NCI-H446 treated with DMSO at 0.1 percent for 48 hours (cell line): ENCODE data around the gene WNT4.

Source experiments
- DNase-seq: peaks from one replicate; lab custom pipeline; 2025; lab: John Stamatoyannopoulos, UW

WNT4 gene

DNA sequence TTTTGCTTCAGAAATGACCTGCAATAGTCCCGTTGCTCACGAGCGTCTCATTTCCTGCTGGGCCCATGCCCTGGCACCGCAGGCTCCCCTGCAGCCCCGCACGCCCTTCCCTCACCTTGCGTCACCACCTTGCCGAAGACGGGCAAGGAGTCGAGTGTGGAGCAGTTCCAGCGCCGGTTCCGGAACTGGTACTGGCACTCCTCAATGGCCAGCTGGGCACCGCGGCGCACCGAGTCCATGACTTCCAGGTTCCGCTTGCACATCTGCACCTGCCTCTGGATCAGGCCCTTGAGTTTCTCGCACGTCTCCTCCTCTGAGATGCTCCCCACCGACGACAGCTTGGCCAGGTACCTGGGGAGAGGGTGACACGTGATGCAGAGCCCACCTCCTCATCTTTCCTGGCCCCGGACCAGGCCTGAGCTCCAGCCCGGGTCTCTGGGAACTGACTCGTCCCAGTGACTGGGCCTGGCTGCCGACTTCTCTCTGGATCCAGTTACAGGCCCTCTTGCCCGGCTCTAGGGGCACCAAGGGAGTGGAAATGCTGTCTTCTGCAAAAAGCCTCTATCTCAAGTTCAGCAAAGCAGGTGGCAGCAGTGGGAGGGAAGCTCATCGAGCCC, 13.3 kb downstream of the WNT4 start:
- no peak for DNase-seq

DNA sequence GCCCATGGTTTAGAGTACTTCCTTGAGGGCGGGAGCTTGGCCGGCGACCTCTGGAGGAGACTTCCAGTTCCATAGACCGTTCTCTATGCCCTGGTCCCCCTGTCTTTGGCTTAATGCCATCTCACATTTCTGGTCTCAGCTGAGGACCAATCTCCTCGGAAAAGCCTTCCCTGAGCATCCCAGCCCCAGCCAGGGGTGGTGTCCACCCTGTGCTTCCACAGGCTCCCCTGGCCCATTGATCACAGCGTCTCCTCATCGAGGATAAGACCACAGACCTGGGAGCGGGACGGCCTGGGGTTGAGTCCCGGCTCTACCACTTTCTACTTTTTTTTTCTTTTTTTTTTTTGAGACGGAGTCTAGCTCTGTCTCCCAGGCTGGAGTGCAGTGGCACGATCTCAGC, 14.5 kb downstream of the WNT4 start:
- DNase-seq = no peak

DNA sequence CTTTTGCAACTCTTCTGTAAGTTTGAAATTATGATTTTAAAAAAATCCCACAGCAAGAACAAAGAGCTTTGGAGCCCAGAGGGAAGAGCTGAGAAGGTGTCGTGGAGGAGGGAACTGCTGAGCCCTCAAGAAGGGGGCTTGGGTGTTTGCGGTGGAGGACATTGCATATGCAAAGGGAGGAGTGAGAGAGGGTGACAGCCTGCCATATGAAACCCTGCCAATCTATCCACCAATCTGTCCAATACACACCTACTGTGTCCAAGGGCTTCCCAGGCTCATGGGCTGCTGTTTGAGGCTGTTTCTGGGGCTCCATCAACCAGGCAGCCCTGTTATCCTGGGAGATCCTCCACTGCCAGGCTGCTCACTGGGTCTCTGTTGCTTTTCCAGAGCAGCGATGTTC, 15.2 kb downstream of the WNT4 start:
- no peak for DNase-seq

DNA sequence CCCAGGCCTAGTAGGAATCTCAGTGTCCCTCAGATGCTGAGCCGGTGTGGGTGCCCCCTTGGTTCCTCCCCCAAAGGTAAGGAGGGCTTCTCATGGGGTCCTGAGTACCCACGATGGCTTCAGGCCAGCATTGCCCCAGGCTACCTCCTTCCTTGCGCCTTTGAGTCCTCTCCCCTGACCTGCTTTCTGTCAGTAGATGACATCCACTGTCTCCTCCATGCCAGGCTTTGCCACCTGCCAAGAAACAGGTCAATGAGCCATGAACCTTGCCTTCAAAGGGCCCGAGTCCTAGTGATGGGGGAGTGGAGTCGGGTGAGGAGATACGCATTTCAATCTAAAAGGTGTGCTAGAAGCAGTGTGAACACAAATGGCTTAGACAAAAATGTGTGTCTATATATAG, 15.6 kb downstream of the WNT4 start:
- no peak for DNase-seq

DNA sequence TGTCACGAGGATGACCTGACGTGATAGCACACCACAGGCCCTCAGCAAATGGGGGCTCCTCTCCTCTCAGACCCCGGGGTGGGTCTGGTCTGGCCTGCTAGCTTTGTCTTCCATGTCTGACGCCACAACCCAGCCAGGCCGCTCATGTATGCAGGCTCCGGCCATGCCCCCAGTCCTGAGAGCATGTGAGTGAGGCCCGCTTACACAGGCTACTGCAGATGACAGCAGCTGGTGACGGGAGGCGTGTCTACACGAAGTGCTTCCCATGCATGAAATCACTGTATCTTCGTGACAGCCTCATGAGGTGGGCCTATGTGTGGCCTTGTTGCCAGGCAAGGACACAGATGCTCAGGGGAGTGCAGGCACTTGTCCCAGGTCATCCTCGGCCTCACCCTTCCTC, 16.4 kb downstream of the WNT4 start:
- no peak for DNase-seq

DNA sequence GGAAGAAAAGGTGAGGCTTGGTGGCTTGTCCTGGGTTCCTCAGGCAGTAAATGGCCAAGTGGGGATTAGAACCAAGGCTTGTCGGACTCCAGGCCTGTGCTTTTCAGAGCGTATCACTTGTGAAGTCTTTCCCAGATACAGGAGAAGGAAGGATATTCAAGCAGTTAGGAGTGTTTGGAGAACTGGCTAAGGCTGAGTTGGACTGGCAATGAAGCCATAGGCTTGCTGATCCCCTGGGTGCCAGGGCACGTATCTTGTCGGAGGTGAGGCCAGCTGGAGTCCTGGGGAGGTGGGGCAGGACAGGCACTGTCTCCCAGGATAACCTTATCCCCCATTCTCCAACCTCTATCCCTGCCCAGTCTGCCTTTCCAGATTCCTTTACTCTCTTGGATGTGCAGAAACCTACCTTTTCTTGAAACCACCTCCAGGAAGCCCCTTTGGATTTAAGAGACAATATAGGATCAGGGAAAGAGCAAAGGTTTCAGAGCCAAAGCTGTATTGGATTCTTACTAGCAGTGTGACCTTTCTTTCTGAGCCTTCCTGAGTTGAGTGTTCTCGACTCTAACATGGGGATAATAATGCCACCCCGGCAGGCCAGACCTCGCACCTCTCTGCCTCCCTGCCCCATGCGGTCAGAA, 18.2 kb downstream of the WNT4 start:
- DNase-seq = no peak

DNA sequence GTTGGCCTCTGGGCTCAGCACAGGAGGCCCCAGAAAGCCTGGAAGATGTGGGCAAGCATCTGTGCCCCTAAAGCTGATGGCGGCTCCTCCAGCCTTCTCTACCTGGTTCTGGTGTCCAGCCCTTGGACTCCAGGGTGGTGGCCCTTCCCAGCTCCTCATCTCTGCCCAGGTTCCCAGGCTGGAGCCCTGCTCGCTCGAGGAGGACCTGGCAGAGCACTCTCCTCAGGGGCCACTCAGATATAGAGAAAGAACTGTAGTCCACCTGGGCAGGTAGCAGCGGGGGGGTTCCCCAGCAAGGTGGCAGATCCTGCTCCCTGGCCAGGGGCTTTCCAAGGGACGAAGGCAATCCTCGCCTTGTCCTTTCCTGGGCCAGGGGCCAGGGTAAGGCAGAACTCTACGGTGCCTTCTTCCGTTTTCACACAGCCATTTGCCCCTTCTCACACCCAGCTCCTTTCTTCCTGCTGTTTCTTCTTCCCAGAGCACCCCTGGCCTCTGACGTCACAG, 18.9 kb downstream of the WNT4 start:
- no peak for DNase-seq

DNA sequence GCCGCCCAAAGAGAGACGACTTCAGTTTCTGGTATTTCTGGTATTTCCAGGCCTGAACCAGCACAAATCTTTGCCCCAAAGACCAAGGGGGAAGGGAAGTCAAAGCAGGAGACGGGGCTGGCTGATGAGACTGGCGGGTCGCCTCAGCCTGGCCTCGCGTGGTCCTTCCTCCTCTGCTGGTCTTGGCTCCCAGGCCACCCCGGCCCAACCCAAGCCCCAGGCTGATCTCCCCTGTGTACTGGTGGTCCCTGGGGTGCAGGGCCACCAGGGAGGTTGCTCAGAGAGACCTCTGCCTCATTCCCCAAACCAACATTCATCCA, 19.9 kb downstream of the WNT4 start:
- no peak for DNase-seq

DNA sequence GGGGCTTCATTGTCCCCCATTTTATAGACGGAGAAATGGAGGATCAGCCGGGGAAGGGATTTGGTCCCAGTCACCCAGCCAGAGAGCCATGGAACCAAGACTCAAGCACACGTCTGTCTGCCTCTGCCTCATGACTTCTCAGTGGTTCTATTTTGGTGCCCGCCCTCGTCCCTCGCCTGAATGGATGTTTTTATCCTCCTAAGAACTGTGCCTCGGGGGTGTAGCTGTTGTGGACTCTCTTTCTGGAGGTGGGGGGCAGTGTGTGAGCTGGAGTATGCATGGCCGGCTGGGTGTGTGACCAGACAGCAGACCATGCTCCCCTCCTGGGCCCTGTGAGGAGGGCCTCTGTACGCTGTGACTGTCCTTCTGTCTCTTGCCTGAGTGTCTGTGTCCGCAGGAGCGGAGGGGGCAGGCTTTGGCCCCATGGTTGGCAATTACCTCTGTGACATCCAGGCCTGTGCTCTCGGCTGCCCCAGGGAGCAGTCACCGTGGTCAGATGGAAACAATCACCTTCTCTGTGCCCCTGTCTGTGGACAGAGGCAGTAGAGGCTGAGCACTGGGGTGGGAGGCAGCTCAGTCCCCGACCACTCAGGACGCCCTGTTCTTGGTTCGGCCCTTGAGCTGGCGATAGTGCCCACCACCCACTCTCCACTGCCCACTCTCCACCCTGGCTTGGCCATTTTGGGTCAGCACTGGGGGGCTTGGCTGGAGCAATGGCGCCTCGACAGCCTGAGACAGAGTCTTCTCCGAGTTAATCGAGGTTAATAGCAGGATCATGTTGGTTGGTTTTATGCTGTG, 20.4 kb downstream of the WNT4 start:
- no peak for DNase-seq

DNA sequence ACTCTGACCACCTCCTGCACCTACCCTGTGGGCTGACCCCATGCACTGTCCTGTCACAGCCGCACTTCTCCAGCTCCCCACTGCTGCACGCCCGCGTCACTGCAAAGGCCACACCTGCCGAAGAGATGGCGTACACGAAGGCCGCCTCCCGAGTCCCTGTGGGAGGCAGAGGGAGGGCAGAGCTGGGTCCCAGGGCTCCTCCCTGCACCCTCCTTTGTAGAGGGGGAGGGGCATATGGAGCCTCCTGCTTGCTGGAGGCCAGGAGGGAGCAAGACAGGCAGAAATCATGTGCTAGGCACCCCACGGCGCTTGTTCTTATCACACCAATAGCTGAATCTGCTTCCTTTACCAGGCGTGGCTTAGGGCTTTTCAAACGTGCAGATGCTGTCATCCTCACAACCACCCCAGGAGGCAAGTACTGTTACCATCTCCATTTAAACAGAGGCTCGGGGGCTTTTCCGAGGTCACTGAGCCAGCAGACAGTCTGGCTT, 21.4 kb downstream of the WNT4 start:
- no peak for DNase-seq

DNA sequence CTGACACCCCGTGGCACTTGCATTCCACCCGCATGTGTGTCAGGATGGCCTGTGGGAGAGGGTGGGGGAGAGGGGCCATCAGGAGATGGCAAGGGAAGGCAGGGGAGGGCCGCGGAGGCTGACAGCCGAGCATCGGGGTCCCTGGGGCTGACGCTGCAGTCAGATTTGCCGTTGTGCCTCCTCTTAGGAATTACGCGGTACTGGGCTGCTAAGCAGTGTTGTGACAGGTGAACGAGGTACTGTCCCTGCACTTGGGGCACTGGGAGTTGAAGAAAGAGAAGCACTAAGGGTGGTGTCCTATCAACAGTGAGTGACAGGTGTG, 22.5 kb downstream of the WNT4 start:
- DNase-seq = no peak

DNA sequence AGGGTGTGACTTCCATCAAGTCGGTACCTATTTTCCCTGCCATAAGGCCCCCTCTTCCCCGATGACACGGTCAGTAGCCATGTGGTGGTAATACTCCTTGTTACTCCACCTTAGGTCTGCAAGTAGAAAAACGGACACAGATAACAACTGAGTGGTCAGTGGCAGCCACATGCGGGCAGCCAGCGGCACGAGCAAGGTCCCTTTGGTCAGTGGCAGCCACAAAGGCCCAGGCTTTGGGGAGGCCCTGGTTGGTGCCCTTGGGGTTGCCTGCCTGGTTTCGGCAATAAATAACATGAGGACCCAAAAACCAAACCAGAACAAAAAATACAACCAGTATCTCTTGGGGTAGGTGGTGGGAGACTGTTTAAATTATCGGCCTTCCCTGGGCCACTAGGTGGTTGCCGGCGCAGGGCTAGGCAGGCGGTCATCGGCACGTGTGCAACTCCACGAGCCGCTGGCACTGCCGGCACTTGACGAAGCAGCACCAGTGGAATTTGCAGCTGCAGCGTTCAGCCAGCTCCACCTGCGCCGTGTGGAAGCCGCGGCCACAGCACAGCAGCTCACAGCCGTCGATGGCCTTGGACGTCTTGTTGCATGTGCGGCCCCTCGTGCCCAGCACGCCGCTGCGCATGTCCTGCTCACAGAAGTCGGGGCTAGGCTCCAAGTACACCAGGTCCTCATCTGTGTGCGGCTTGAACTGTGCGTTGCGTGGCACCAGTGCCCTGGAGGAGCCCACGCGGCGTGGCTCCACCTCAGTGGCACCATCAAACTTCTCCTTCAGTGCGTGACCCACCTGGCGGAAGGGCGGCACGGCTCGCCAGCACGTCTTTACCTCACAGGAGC, 23.1 kb downstream of the WNT4 start:
- no peak for DNase-seq

DNA sequence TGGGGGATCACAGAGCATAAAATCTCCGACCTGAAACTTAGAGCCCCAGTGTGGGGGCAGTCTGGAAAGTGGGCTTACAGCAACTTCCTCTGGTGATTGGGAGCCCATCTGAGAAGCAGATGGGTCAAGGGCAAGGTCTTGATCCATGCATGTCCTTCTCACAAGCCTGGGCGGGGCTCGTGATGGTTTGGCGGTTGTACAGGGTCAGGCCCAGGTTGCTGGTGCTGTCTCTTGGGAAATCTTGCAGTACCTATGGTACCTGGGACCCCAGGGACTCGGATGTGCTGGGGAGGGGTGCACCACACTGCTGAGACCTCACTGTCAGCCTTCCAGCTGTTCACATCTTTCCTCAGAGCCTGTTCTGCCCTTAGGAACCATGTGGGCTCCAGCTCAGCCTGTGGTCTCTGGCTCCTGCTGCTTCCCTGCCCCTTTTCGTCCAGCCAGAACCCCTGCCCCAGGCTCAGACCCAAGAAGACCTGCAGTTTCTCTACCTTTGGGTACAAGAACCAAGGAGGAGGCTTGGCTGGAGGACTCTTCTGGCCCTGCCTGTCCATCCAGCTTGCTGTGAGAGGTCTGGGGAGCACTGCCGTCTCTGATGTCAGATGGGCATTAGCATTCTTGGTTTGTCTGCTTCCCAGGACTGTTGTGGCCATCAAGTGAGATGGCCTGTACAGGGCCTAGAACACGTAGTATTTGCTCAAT, 24.5 kb downstream of the WNT4 start:
- no peak for DNase-seq

DNA sequence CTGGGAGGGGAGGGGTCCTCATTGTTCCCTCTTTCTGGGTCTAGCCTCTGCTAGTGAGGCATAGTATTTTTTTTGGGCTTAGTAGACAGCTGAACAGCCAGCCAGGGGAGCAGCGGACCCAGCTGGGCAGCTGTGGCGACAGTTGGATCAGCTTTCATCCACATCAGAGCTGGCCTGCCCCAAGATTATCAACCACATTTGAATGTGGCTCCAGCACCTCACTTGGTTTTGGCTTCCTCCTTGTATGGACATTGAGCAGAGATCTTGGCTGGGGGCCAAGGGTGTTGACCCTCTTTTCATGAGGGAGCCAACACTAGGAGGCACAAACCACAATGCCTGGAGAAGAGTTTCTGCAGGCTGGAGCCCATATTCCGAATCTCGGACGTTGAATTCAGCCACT, 25.0 kb downstream of the WNT4 start:
- no peak for DNase-seq

DNA sequence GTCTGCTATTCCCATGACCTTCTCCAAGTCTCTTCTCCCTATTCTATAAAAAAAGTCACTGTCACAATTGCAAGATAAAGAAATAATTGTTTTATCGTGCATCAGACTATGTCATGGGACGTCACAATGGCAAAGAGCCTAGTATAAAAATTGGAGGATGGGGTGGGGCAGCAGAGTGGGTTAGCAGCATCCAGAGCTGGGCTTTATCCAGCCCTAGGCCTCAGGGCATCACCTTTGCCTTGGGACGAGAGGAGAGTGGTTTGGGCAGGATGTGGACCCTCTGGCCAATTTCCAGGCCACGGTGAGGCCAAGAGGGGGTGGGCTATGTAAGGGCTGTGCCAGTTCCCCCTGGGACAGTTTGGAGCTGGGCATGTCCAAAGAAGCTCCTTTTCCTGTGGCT, 25.7 kb downstream of the WNT4 start:
- DNase-seq = no peak

DNA sequence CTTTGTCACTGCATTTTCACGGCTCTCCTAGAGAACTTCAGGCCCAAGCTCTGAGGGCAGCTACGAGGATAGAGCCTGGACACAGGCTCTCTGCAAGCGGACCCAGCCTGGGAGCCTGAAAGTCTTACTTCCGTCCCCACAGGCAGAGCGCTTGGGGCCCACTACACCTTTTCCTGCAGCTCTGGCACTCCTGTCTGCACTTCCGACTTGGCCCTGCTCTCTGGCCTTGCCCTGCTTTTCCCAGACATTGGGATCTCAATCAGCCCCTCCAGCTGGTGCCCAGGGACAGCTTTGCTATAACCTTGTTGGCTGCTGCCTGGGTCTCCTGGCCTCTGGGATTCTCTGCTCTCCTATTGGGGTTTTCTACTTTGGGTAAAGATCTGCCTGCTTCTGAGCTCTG, 27.6 kb downstream of the WNT4 start:
- no peak for DNase-seq

DNA sequence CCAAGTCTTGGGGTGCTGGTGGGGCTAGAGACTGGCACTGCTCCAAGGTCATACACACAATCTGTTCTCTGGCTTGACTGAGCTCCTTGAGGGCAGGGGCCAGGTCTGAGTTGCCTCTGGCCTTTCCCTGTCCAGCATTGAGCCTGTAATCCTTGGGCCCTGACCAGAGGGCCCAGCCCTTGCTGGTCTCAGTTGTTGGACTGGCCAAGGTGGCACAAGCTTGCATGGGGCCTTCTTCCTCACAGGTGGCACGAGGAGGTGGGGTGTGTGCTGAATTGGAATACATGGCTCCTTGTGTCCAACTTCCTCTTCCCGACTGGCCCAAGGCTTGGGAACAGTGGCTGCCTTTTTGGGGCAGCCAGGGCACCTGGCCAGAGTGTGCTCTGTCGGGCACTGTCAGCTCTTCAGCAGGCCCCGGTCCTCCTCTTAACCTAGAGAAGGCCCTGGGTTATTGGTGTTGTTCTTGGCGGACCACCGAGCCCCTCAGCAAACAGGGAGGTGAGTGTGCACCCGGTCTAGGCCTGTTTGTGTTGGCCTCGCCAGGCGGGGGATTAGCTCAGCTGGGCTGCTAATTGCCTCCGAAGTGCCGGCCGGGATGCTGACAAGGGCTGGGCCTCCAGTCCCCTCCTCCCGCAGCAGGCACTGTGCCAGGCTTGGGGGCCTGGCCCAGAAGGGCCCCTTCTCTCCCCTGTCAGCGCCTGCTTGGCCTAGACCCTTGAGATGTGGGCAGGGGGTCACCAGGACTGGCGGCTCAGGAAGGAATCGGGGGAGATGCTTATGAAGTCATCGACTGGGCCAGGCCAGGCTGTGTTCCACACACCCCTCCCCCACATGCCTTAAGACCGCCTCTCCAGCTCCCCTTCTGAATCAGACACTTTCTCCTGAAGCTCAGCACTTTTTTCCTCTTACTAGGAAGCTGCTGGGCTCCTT, 28.5 kb downstream of the WNT4 start:
- DNase-seq = no peak

DNA sequence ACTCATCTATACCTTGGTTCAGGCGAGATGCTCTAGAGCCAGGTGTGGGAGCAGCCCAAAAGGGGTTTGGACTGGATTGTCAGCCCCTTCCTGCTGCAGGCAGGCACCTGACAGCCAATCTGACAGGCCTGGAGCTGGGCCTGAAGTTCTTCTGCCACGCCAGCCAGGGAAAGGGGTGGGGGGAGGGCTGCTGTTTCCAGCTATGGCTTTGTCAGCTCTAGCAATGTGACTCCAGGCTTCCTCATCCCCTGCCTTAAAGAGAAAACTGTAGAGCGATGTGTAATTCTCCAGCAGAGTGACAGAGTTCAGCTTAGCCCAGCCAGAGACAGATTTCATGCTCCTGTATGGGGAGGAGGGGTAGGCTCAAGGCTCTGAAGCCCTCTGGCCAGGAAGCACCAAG, 30.3 kb downstream of the WNT4 start:
- DNase-seq = no peak

DNA sequence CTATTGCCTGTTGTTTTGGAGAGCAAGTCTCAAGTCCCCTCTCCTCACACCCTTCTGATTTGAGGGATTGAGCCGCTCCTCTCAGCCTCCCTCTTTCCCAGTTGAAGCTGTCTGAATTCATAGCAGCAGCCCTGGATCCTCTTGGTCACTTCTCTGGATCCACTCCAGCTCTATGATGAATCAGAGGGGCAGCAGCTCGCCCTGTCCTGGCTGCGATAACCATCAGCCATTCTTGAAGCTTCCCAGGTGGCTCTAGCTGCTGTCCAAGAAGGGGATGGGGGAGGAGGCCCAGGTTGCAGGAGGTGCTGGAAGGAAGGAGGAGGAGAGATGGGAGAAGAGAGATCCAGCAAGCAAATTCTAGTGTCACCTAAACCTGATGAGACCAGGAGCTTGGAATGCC, 31.3 kb downstream of the WNT4 start:
- no peak for DNase-seq

DNA sequence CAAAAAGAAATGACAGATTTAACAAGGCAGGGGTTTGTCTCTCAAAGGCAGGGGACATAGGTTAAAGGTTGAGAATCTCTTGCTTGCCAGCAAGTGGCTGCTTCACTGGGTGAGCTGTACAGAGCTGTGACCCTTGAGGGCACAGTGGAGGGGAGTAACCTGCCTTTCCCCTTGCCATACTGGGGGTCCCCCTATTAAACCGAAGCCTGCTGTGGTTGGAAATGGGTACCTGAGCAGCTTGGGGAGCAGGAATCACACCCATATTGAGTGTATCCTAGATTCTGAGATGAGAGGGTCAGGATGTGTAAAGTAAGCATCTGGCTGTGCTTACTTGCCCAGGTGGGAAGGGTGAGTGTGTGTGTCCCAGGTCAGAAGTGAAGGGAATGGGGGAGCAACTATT, 31.8 kb downstream of the WNT4 start:
- DNase-seq = no peak

DNA sequence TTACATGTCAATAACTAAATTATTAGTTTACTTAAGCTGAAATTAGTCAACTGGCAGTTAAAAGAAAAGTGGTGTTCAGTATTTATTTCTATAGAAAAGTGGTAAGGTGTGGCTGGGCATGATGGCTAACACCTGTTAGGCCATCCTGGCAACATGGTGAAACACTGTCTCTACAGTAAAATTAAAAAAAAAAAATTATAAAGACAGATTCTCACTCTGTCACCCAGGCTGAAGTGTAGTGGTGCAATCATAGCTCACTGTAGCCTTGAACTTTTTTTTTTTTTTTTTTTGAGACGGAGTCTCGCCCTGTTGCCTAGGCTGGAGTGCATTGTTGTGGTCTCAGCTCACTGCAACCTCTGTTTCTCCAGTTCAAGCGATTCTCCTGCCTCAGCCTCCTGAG, 32.9 kb downstream of the WNT4 start:
- no peak for DNase-seq
